ENCODE measurements around the gene RAP1B. TPM values are rescaled to one million over a fixed set of nuclear protein-coding genes. Genes with fewer than 3 reads are reported as not detected.

The RAP1B gene
- total and polyA plus RNA-seq, 8 donors, result 29.8 to 60.5 (median 37.1) TPM

GRCh38 chr12:68695454-68695853 is 84.8 kb downstream of the RAP1B start:
- H3K27ac ChIP-seq, result no peak overlapping the region
- H3K4me3 ChIP-seq, result no peak overlapping the region
- FAIRE-seq (no peak), ATAC-seq (no peak), DNase-seq (no peak)
- no peaks in the 10 kb centered on the region for H3K9me3 ChIP-seq
- peaks cover 3 to 55% (median 23%) of the 10 kb centered on the region in 3 donors for H3K36me3 ChIP-seq
- no peak for TF ChIP-seq CTCF (IDR thresholded peaks at IDR 0.05)
- no peaks in the 10 kb centered on the region for H3K4me1 ChIP-seq
- H3K27me3 ChIP-seq, result no peaks in the 10 kb centered on the region
- intact Hi-C loops (cut with DNase I), result no loop called here

- peaks cover 3 to 51% (median 12%) of the 10 kb centered on the region in 3 donors for H3K36me3 ChIP-seq
- WGBS, 2 donors, result 76 to 83% methylated on average over 1 of the region's 1 CpG
Observed at GRCh38 chr12:68699486-68699885, 88.8 kb downstream of the RAP1B start.

More at GRCh38 chr12:68699486-68699885, 88.8 kb downstream of the RAP1B start:
- no peak for TF ChIP-seq CTCF (IDR thresholded peaks at IDR 0.05)
- no peaks in the 10 kb centered on the region for H3K4me1 ChIP-seq
- FAIRE-seq (no peak), DNase-seq (no peak), ATAC-seq (no peak)
- intact Hi-C loops (cut with DNase I), result no loop called here
- H3K27me3 ChIP-seq, result no peaks in the 10 kb centered on the region
- no peak overlapping the region for H3K4me3 ChIP-seq
- no peaks in the 10 kb centered on the region for H3K9me3 ChIP-seq
- no peak overlapping the region for H3K27ac ChIP-seq

Other genes starting within 250 kb of the RAP1B start
- gene NUP107, start 76.1 kb downstream of the RAP1B start, total RNA-seq, result 10 to 100 TPM; 11.3 to 22.1 (median 14.6) TPM
- gene NUP107, start 76.1 kb downstream of the RAP1B start, polyA plus RNA-seq, result 10 to 100 TPM; 11.3 to 17.2 TPM
- 1 to 10 TPM; 5.0 to 8.6 (median 6.6) TPM for gene SLC35E3, start 135.3 kb downstream of the RAP1B start, total RNA-seq
- gene SLC35E3, start 135.3 kb downstream of the RAP1B start, polyA plus RNA-seq, result 1 to 10 TPM; 4.1 to 4.2 TPM
- 100 to 1,000 TPM in 2 of 6 donors, 10 to 100 TPM in 4; 46.7 to 132 (median 62.4) TPM for gene MDM2, start 197.3 kb downstream of the RAP1B start, total RNA-seq
- gene MDM2, start 197.3 kb downstream of the RAP1B start, polyA plus RNA-seq, result 10 to 100 TPM; 30.7 to 42.9 TPM

Measured in pancreas (tissue), 10 donors.